HPDE6-E6E7 (cell line): ENCODE data around the gene SIGLEC15.

ENCODE experiments used
- DNase-seq: peaks from one replicate; pipeline ENCODE4 v3.0.0; 2011; ENCODE audit warnings: missing footprints; ENCODE audit errors: extremely low spot score

SIGLEC15 gene

GRCh38 chr18:45879681-45880655, 54.5 kb downstream of the SIGLEC15 start:
- peak; percentile 31 for DNase-seq

DNA sequence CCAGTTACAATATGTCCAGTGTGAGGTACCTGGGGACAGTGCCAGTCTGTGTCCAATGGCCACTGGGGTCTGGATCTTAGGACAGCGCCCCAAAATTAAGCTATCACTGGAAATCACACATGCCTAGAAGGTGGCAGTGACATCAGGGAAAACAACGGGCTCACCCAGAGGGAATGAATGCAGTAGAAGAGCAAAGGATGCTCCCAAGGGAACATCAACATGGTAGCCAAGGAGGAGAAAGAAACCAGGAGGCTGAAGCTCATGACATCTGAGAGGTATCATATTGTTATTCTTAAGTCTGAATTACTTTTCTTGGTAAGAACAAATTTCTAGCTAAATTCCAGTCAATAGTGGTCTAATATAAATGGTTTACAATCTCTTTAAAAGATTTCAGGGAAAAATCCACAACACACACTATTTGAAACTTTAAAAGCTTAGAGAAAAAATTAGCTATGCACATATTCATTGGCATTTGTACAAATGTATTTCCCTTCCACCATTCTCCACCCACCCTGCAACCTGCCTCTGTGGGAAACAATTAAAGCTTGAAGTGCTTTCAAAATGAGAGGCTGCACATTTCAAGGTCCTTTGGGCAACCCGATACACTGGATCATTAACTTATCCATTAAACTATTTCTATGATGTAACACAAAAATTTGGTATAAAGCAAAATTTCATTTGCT, 55.5 kb downstream of the SIGLEC15 start:
- no peak for DNase-seq

DNA sequence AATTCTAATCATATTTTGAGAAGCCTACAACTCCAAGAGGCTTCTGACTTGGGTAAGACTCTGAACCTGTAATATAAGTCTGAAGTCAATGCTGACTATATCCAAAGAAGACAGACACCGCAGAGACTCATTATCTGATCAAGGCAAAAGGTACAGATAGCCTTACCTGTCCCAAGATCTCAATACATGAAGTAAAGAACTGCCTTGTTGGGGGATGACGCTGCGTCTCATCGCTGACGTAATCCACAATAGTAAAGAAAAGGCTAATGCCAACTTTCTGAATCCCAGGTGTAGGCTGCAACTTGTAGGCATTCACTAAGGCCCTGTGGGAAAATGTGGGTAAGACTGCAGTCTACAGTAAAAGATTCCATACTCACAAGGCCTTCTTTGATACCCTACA, 62.1 kb downstream of the SIGLEC15 start:
- DNase-seq, result no peak

DNA sequence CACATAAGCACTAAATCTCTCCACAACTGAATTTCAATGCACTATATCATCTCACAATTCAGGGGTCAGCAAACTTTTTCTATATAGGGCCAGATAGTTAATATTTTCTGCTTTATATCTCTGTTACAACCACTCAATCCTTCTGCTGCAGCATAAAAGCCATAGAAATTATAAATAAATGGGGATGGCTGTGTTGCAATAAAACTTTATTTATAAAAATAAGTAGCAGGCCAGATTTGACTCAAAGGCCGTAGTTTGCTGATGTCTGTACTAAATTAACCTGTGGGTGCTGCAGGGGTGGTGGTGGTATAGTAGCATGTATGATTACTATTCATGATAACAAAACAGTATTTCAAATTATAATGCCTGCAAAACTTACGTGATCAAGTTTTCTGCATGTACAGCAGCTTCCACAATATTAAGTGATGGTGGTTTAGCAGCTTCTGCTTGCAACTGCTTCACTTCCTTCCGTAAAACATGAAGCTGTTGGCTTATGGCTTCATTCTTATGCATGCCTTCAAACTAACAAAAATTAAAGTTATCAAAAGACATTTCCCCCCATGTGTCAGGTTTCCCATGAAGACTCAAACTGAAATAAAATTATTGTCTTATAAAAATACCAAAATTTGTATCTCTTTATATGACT, 64.1 kb downstream of the SIGLEC15 start:
- DNase-seq, result no peak

GRCh38 chr18:45890606-45891005, 65.1 kb downstream of the SIGLEC15 start:
- DNase-seq, result no peak

GRCh38 chr18:45891806-45892205, 66.3 kb downstream of the SIGLEC15 start:
- DNase-seq, result no peak
